Spleen (tissue), 7 donors: ENCODE results near the gene ZNF575.

Source experiments
- CTCF ChIP-seq, 11 experiments: fragments of 200-600 bp in 7 of 11; fragments of 450-650 bp in 4 of 11; sonication (generic) in 4 of 11; IDR thresholded peaks in 8 of 11; conservative IDR thresholded peaks in 3 of 11; 1 replicate in 7 of 11; 2 replicates in 4 of 11; pipeline versions ENCODE4 v1.4.0 to v1.8.0; 2016 to 2021; ENCODE audit warnings: antibody characterized with exemption in 11 of 11, inconsistent platforms in 4 of 11, mild to moderate bottlenecking in 1 of 11
- POLR2A ChIP-seq, 3 donors: fragments of 450-650 bp; IDR thresholded peaks; one replicate each; pipeline ENCODE4 v1.5.1; 2017; ENCODE audit warnings: antibody characterized with exemption in 3 of 3, mild to moderate bottlenecking in 1 of 3
- POLR2AphosphoS5 ChIP-seq, 3 donors: sonication (generic); formaldehyde crosslinking; IDR thresholded peaks; one replicate each; pipeline ENCODE4 v1.5.1; 2017; ENCODE audit warnings: antibody characterized with exemption in 3 of 3
- donor health status: DM: no; HTN: no; CAD: no; lungs with moderate emphysema.
- donor health status: DM: no; HTN: no; CAD: no.
- donor health status: DM: no; HTN: no; CAD: no.

- TF ChIP-seq CTCF (IDR thresholded peaks at IDR 0.05 in 8 of 11, conservative IDR thresholded peaks at IDR 0.05 in 3 of 11) (peak in 10 of 11 experiments; percentile 15 to 65 (median 52)), POLR2AphosphoS5 (IDR thresholded peaks at IDR 0.05) (peak; percentile 48 to 67 (median 54)), POLR2A (IDR thresholded peaks at IDR 0.05) (no peak)
Measured at GRCh38 chr19:43534816-43535761, 2.1 kb downstream of the ZNF575 start.
